Measurements from ENCODE around the gene OMP. TPM values are rescaled to one million over a fixed set of nuclear protein-coding genes. Genes with fewer than 3 reads are reported as not detected.

Gene OMP
- total and polyA plus RNA-seq, 4 donors = 0.33 to 0.56 TPM; not detected in 2

DNA sequence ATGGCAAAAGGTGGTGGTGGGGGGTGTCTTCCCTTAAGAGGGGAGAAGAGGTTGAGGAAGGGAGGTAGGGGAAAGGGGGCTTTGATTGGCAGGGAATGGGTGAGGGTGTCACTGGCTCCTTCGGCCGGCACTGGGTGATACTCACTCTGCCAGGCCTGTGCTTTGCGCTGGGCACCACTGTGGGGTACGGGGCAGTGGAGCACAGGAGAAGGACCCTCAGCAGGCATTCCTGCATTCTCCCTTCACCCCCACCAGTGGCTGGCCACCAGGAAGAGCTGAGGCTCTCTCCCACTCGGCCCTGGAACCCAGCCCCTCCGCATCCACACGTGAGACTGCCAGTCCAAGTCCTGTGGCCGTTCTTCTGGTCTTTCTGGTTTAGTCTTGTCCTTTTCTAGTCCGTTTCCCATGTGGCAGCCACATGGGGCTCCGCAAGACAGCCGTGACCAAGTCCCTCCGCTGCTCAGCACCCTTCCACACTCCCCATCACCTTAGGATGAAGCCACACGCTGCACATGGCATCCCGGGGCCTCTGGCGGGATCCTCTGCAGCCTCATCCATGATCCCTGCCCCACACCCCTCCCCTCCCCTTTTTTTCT, 27.9 kb upstream of the OMP start:
- Histone ChIP-seq H3K27ac (ENCODE audit: low read depth, low read length) (no peak overlapping the region), H3K4me3 (ENCODE audit: low read depth, low read length) (no peak overlapping the region), H3K27me3 (ENCODE audit: control insufficient read depth, insufficient read depth, low read length) (no peaks in the 10 kb centered on the region), H3K36me3 (ENCODE audit: control insufficient read depth, insufficient read depth, low read length) (peaks cover 30% of the 10 kb centered on the region), H3K4me1 (ENCODE audit: control insufficient read depth, insufficient read depth, low read length) (peaks cover 57% of the 10 kb centered on the region), H3K9me3 (ENCODE audit: control insufficient read depth, insufficient read depth, low read length) (no peaks in the 10 kb centered on the region)
- 92% methylated on average over 13 of the region's 15 CpGs for WGBS (ENCODE audit: insufficient coverage)
- DNase-seq (ENCODE audit: low read depth in 4 of 6, low spot score in 6 of 6) = no peak

DNA sequence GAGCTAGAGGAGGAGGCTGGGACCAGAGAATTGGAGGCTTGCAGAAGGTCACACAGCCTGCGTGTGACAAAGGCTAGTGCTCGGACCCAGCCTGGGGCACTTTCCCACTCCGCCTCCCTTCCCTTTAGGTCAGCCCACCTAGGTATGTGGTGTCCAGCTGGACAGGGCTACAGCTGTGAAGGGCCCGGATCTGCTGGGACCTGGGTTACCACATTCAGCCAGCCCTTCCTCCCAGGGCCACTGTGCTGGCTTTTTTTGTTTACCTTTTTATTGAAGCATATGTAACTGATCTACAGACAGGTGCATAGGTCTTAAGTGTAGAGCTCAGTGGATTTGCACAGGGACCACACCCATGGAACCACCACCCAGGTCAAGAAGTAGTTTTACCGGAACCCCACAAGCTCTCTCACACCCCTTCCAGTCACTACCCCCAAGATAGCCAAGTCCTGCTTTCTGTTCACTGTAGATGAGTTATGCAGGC, 27.2 kb upstream of the OMP start:
- WGBS (ENCODE audit: insufficient coverage) = 96% methylated on average over 3 of the region's 5 CpGs
- H3K27me3 ChIP-seq (ENCODE audit: control insufficient read depth, insufficient read depth, low read length) = no peaks in the 10 kb centered on the region
- DNase-seq (ENCODE audit: low read depth in 4 of 6, low spot score in 6 of 6) = no peak
- H3K4me1 ChIP-seq (ENCODE audit: control insufficient read depth, insufficient read depth, low read length) = peaks cover 50% of the 10 kb centered on the region
- H3K4me3 ChIP-seq (ENCODE audit: low read depth, low read length) = no peak overlapping the region
- H3K9me3 ChIP-seq (ENCODE audit: control insufficient read depth, insufficient read depth, low read length) = no peaks in the 10 kb centered on the region
- H3K36me3 ChIP-seq (ENCODE audit: control insufficient read depth, insufficient read depth, low read length) = peaks cover 30% of the 10 kb centered on the region
- no peak overlapping the region for H3K27ac ChIP-seq (ENCODE audit: low read depth, low read length)

DNA sequence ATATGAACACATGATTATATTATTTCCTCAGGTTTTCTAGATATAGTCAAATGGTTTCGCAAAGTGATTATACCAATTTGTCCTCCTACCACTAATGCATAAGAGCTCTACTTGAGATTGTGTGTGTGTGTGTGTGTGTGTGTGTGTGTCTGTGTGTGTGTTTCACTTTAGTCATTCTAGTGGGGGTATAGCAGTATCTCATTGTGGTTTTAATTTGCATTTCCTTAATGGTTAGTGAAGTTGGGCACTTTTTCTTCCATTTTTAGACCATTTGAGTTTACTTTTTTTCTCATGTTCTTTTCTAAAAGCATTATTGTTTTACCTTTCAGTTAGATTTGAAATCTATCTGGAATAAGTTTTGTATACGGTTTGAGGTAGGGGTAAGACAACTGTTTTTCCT, 23.0 kb upstream of the OMP start:
- Histone ChIP-seq H3K9me3 (ENCODE audit: control insufficient read depth, insufficient read depth, low read length) (no peaks in the 10 kb centered on the region), H3K4me3 (ENCODE audit: low read depth, low read length) (no peak overlapping the region), H3K4me1 (ENCODE audit: control insufficient read depth, insufficient read depth, low read length) (peaks cover 43% of the 10 kb centered on the region), H3K36me3 (ENCODE audit: control insufficient read depth, insufficient read depth, low read length) (peaks cover 30% of the 10 kb centered on the region), H3K27me3 (ENCODE audit: control insufficient read depth, insufficient read depth, low read length) (no peaks in the 10 kb centered on the region), H3K27ac (ENCODE audit: low read depth, low read length) (no peak overlapping the region)
- DNase-seq (ENCODE audit: low read depth in 4 of 6, low spot score in 6 of 6) = no peak
- no CpG with 5 or more reads among the region's 2 CpGs for WGBS (ENCODE audit: insufficient coverage)

DNA sequence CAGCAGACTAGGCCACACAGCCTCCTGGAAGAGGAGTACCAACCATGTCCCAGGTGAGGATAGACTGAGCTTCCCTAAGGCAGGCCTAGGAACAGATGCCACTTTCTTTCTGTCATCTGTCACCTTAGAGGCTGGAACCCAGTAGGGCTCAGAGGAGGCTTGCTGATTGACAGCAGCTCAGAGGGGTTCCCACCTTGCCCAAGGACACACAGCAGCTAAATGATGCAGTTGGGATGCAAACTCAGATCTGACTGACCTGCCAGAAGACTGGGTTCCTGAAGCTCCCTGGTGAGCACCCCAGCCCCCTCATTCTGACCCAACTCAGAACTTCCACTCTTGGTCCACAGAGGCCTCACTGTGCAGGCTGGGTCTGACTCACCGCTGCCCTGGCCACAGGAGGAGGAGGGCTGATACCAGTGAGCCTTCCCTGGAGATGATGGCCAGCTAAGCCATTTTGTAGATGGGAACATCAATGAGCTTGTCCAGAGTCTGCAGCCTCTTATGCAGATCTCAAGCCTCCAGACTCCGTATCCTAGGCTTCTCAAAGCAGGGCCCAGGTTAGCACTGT, 21.9 kb upstream of the OMP start:
- peaks cover 33% of the 10 kb centered on the region for H3K36me3 ChIP-seq (ENCODE audit: control insufficient read depth, insufficient read depth, low read length)
- DNase-seq (ENCODE audit: low read depth in 4 of 6, low spot score in 6 of 6) = no peak
- 94% methylated on average over 2 of the region's 2 CpGs for WGBS (ENCODE audit: insufficient coverage)

DNA sequence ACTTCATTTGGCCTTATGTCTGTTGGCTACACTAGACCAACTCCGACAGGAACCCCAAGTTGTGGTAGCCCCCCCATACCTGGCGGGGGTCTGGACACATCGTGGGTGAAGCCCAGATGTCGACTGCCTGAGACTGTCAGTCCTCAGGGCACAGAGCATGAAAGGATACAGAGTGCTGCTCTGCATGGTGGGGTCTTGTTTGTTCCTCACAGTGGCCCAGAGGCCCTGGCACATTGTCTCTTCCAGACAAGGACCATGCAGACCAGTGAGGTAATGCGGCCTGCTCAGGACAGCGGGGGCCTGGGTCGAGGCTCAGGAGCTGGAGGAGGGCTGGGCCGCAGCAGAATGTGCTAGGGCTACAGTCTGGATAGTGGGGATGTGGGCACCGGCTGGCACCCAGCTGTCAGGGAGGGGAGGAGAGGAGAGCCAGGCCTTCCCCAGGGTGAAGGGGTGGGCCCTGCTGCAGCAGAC, 21.2 kb upstream of the OMP start:
- Histone ChIP-seq H3K4me1 (ENCODE audit: control insufficient read depth, insufficient read depth, low read length) (peaks cover 47% of the 10 kb centered on the region), H3K27ac (ENCODE audit: low read depth, low read length) (no peak overlapping the region), H3K27me3 (ENCODE audit: control insufficient read depth, insufficient read depth, low read length) (no peaks in the 10 kb centered on the region), H3K9me3 (ENCODE audit: control insufficient read depth, insufficient read depth, low read length) (no peaks in the 10 kb centered on the region), H3K36me3 (ENCODE audit: control insufficient read depth, insufficient read depth, low read length) (peaks cover 38% of the 10 kb centered on the region), H3K4me3 (ENCODE audit: low read depth, low read length) (no peak overlapping the region)
- WGBS (ENCODE audit: insufficient coverage) = 75% methylated on average over 8 of the region's 9 CpGs
- DNase-seq (ENCODE audit: low read depth in 4 of 6, low spot score in 6 of 6) = no peak

More for the DNA sequence above, 21.9 kb upstream of the OMP start:
- Histone ChIP-seq H3K4me1 (ENCODE audit: control insufficient read depth, insufficient read depth, low read length) (peaks cover 40% of the 10 kb centered on the region), H3K27me3 (ENCODE audit: control insufficient read depth, insufficient read depth, low read length) (no peaks in the 10 kb centered on the region), H3K4me3 (ENCODE audit: low read depth, low read length) (no peak overlapping the region), H3K27ac (ENCODE audit: low read depth, low read length) (no peak overlapping the region), H3K9me3 (ENCODE audit: control insufficient read depth, insufficient read depth, low read length) (no peaks in the 10 kb centered on the region)

DNA sequence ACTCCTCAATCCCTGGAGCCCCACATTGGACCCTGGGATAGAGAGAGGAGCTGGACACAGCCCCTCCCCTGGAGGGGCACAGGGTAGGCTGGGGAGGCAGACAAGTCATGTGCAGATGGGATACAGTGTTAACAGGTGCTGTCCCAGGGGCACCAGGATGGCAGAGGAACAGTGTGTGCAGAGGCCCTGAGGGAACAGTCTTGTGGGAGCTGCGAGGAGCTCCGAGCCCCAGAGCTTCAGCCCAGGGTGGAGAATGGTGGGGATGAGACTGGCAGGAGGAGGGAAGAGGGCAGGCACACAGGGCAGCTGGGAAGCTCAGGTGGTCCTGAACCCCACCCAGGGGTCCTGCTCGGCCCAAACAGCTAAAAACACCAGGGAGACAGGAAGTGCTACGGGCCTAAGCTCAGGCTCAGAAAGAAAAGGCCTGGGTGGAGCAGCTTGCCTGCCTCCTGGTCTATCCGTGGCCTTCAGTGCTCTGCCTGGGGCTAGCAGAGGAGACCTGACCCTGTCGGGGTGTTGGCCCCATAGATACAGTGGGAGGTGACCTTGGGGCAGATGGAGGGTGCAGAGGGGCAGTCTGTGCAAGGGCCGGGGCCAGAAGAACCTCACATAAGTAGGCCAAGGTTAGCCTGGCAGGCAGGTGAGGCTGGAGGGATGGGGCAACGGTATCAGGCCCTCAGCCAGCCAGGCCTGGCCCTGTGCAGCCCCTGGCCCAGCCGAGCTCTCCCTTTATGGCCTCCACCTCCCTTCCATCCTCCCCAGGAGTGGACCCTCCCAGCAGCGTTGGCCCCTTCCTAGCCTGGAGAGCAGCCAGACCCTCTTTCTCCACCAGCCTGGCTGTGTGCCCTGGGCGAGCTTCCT, 20.4 kb upstream of the OMP start:
- H3K4me3 ChIP-seq (ENCODE audit: low read depth, low read length) = no peak overlapping the region
- H3K36me3 ChIP-seq (ENCODE audit: control insufficient read depth, insufficient read depth, low read length) = peaks cover 46% of the 10 kb centered on the region
- no peaks in the 10 kb centered on the region for H3K9me3 ChIP-seq (ENCODE audit: control insufficient read depth, insufficient read depth, low read length)
- H3K4me1 ChIP-seq (ENCODE audit: control insufficient read depth, insufficient read depth, low read length) = peaks cover 55% of the 10 kb centered on the region
- 71% methylated on average over 10 of the region's 11 CpGs for WGBS (ENCODE audit: insufficient coverage)
- no peak for DNase-seq (ENCODE audit: low read depth in 4 of 6, low spot score in 6 of 6)
- peak overlapping the region; percentile 44 for H3K27ac ChIP-seq (ENCODE audit: low read depth, low read length)
- H3K27me3 ChIP-seq (ENCODE audit: control insufficient read depth, insufficient read depth, low read length) = no peaks in the 10 kb centered on the region

DNA sequence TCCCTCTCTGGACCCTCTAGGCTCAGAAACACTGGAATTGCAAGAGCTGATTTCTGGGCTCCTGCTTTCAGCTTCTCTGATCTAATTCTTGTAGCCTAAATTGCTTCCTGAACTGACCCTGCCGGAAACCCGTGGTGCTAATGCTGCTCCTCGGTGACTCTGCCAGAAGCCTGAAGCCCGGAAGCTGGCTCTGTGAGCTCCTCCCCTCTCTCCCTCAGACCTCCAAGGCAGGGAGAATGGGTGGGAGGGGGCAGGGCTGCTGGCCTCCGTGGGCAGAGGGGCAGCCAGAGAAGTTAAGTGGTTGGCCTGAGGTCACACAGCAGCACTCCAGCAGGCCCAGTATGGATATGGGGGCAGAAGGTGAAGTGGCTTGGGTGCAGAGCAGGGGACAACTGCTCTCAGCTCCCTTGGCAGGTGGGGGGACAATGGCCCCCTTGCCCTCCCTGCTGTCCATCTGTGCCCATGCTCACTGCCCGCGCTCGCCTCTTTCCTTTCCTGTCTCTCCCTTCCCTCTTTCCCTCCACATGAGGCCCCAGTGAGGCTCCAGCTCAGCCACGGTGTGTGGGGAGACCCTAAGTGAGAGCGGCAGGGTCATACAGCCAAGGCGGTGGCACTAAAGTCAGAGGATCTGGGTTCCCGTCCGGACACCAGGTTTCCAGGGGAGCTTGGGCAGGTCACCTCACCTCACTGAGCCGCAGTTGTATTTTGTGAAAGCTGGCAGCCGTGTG, 19.6 kb upstream of the OMP start:
- peak overlapping the region; percentile 44 for H3K27ac ChIP-seq (ENCODE audit: low read depth, low read length)
- no peaks in the 10 kb centered on the region for H3K9me3 ChIP-seq (ENCODE audit: control insufficient read depth, insufficient read depth, low read length)
- peaks cover 52% of the 10 kb centered on the region for H3K36me3 ChIP-seq (ENCODE audit: control insufficient read depth, insufficient read depth, low read length)
- no peak for DNase-seq (ENCODE audit: low read depth in 4 of 6, low spot score in 6 of 6)
- no peak overlapping the region for H3K4me3 ChIP-seq (ENCODE audit: low read depth, low read length)
- WGBS (ENCODE audit: insufficient coverage) = 82% methylated on average over 10 of the region's 15 CpGs
- no peaks in the 10 kb centered on the region for H3K27me3 ChIP-seq (ENCODE audit: control insufficient read depth, insufficient read depth, low read length)
- H3K4me1 ChIP-seq (ENCODE audit: control insufficient read depth, insufficient read depth, low read length) = peaks cover 62% of the 10 kb centered on the region

DNA sequence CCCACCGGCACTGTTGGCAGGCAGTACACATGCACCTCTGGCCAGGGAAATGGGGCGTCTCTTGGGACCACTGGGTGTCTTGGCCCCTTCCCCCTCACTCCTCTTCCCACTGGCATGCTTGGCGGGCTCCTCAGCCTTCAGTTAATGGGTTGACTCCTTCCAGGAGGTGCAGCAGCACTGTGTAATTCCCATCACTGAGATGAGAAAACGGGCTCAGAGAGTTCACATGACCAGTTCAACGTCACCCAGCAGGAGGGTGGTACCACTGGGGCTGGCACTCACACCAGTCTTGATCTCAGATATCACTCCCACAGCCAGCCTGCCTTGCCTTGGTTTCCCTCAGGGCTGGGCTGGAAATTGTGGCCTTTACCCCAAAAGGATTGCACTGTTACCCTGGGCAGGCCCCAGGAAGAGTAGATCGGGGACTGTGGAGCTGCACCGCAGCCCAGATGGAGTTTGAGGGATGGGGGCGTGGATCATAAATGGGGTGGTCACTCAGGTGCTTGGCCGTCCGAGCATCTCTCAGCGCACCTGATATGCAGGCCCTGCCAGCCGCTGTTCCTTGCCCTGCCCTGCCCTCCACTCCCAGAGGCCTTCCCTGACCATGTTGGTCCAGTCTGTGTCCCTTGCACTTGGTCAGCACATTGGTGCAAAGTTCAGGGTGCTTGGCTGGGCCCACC, 18.9 kb upstream of the OMP start:
- H3K4me1 ChIP-seq (ENCODE audit: control insufficient read depth, insufficient read depth, low read length) = peaks cover 67% of the 10 kb centered on the region
- 95% methylated on average over 12 of the region's 12 CpGs for WGBS (ENCODE audit: insufficient coverage)
- no peak overlapping the region for H3K27ac ChIP-seq (ENCODE audit: low read depth, low read length)
- H3K27me3 ChIP-seq (ENCODE audit: control insufficient read depth, insufficient read depth, low read length) = no peaks in the 10 kb centered on the region
- no peaks in the 10 kb centered on the region for H3K9me3 ChIP-seq (ENCODE audit: control insufficient read depth, insufficient read depth, low read length)
- DNase-seq (ENCODE audit: low read depth in 4 of 6, low spot score in 6 of 6) = no peak
- H3K4me3 ChIP-seq (ENCODE audit: low read depth, low read length) = no peak overlapping the region
- H3K36me3 ChIP-seq (ENCODE audit: control insufficient read depth, insufficient read depth, low read length) = peaks cover 56% of the 10 kb centered on the region

Measured in spinal cord (tissue), 10 donors.